K562 (cell line): ENCODE data around the gene MMP24. TPM values are rescaled to one million over a fixed set of nuclear protein-coding genes. Genes with fewer than 3 reads are reported as not detected.
A peak's percentile ranks its signal among the peaks of the same experiment; 100 is the strongest.

ENCODE experiments used
- ADNP ChIP-seq: fragments of 200-800 bp; sonication (Bioruptor generic); IDR thresholded peaks from 2 replicates; pipeline ENCODE4 v1.6.1; 2016; ENCODE audit warnings: missing genetic modification characterization, missing compliant biosample characterization
- ASH1L ChIP-seq: fragments of 450-650 bp; IDR thresholded peaks from 2 replicates; pipeline ENCODE4 v1.6.1; 2018; ENCODE audit warnings: borderline replicate concordance, mild to moderate bottlenecking, low read depth; ENCODE audit not compliant: partially characterized antibody
- CREB3 ChIP-seq: fragments of 450-650 bp; conservative IDR thresholded peaks from 2 replicates; pipeline ENCODE4 v1.6.1; 2016; ENCODE audit warnings: missing genetic modification characterization, low read depth, mild to moderate bottlenecking, missing compliant biosample characterization, moderate library complexity
- DEAF1 ChIP-seq: fragments of 450-650 bp; formaldehyde crosslinking; IDR thresholded peaks from 2 replicates; pipeline ENCODE4 v1.4.0; 2020; ENCODE audit warnings: mild to moderate bottlenecking, moderate library complexity
- ELK1 ChIP-seq: sonication (generic); formaldehyde crosslinking; IDR thresholded peaks from 2 replicates; pipeline ENCODE4 v1.8.1; 2022; ENCODE audit warnings: missing genetic modification reagents
- GMEB1 ChIP-seq: fragments of 250-450 bp; sonication (Bioruptor Pico); IDR thresholded peaks from 2 replicates; pipeline ENCODE4 v1.4.0; 2020; ENCODE audit warnings: mild to moderate bottlenecking
- HOXB6 ChIP-seq: fragments of 250-450 bp; sonication (Bioruptor Pico); IDR thresholded peaks from 2 replicates; pipeline ENCODE4 v1.5.1; 2022; ENCODE audit warnings: mild to moderate bottlenecking, borderline replicate concordance
- KAT2B ChIP-seq: IDR thresholded peaks from one replicate; pipeline ENCODE4 v1.6.1; 2012; ENCODE audit warnings: low read depth, mild to moderate bottlenecking, control low read depth, inconsistent platforms, low read length, moderate library complexity
- KAT7 ChIP-seq: sonication (generic); formaldehyde crosslinking; IDR thresholded peaks from 2 replicates; pipeline ENCODE4 v1.8.0; 2022; ENCODE audit warnings: missing genetic modification reagents, mild to moderate bottlenecking, borderline replicate concordance
- MYNN ChIP-seq, 2 experiments: sonication (generic); formaldehyde crosslinking in 1 of 2; IDR thresholded peaks; 2 replicates each; pipeline versions ENCODE4 v1.5.0 to v1.6.1; 2016 to 2020; ENCODE audit warnings: antibody characterized with exemption in 1 of 2, missing genetic modification reagents in 1 of 2
- NFE2 ChIP-seq: IDR thresholded peaks from 2 replicates; pipeline ENCODE4 v1.6.1; 2014; ENCODE audit warnings: antibody characterized with exemption, low read depth
- PCBP1 ChIP-seq: fragments of 200-400 bp; formaldehyde crosslinking; IDR thresholded peaks from 2 replicates; pipeline ENCODE4 v1.6.1; 2018; ENCODE audit warnings: mild to moderate bottlenecking, low read depth, low read length; ENCODE audit not compliant: poor library complexity, severe bottlenecking
- SRF ChIP-seq, 2 experiments: fragments of 250-450, 450-650 bp in 1 of 2; sonication (Bioruptor Pico) in 1 of 2; sonication (generic) in 1 of 2; formaldehyde crosslinking; IDR thresholded peaks; 2 replicates each; pipeline versions ENCODE4 v1.5.0 to v1.5.1; 2020 to 2022; ENCODE audit warnings: mild to moderate bottlenecking in 1 of 2, missing genetic modification reagents in 1 of 2
- TEAD1 ChIP-seq, 2 experiments: fragments of 450-650 bp in 1 of 2; sonication (generic) in 1 of 2; formaldehyde crosslinking; IDR thresholded peaks; 2 replicates each; pipeline versions ENCODE4 v1.4.0 to v1.8.0; 2020 to 2022; ENCODE audit warnings: mild to moderate bottlenecking in 2 of 2, missing genetic modification reagents in 1 of 2
- ZBTB12 ChIP-seq: fragments of 250-450 bp; sonication (Bioruptor Pico); IDR thresholded peaks from 2 replicates; pipeline ENCODE4 v1.4.0; 2020
- ZFP1 ChIP-seq: fragments of 450-650 bp; formaldehyde crosslinking; IDR thresholded peaks from 2 replicates; pipeline ENCODE4 v1.4.0; 2020; ENCODE audit warnings: mild to moderate bottlenecking, mixed read lengths
- ZNF639 ChIP-seq, 2 experiments: fragments of 200-800 bp in 1 of 2; sonication (Bioruptor generic) in 1 of 2; sonication (generic) in 1 of 2; formaldehyde crosslinking in 1 of 2; IDR thresholded peaks in 1 of 2; conservative IDR thresholded peaks in 1 of 2; 2 replicates each; pipeline versions ENCODE4 v1.5.0 to v1.6.1; 2016 to 2020; ENCODE audit warnings: missing compliant biosample characterization in 1 of 2, missing genetic modification characterization in 1 of 2, missing genetic modification reagents in 1 of 2
- polyA plus RNA-seq, 8 experiments: library from polyadenylated mRNA; depleted of rRNA in 4 of 8; stranded (reverse) in 5 of 8; unstranded in 3 of 8; fragments of >200 nt; fragmentation: Nextera tagmentation in 2 of 8; fragmentation: Illumina TruSeq in 1 of 8; extraction: Ambion mirVana in 2 of 8; extraction: Trizol in 1 of 8; gene quantifications; 2 replicates each; pipeline versions ENCODE4 v1.2.1 to v1.2.3, GENCODE V29; 2011 to 2014; ENCODE audit warnings: inconsistent platforms in 1 of 8, missing spikeins in 1 of 8
- total RNA-seq, 7 experiments: library from RNA; depleted of rRNA in 6 of 7; stranded (reverse); fragments of >200 nt in 6 of 7; fragmentation: Illumina TruSeq in 2 of 7; extraction: Trizol in 2 of 7; gene quantifications; 2 replicates each; pipeline versions ENCODE4 v1.2.1 to v1.2.3, GENCODE V29; 2011 to 2021; ENCODE audit warnings: low replicate concordance in 1 of 7

MMP24 gene
- total and polyA plus RNA-seq, 9 of the 15 experiments (the other 6 are each of a cell fraction or from before 2014, with no cell fraction given) = 0.03 to 0.07 (median 0.03) TPM; not detected in 6

- TF ChIP-seq GMEB1 = no peak
- peak; percentile 15; the same call in 1 of the 2 replicates for TF ChIP-seq ZBTB12 (CRISPR knock-in tag)
- no peak for TF ChIP-seq KAT2B
- TF ChIP-seq CREB3 = no peak
- no peak for TF ChIP-seq DEAF1
- TF ChIP-seq TEAD1 (CRISPR knock-in tag; IDR thresholded peaks at IDR 0.05) = no peak
- no peak for TF ChIP-seq ELK1 (CRISPR knock-in tag)
- peak; percentile 89; the same call in 1 of the 2 replicates for TF ChIP-seq MYNN (IDR thresholded peaks at IDR 0.05)
- no peak for TF ChIP-seq MYNN (CRISPR knock-in tag; IDR thresholded peaks at IDR 0.05)
- peak; percentile 42; the same call in 1 of the 2 replicates for TF ChIP-seq NFE2
- TF ChIP-seq ASH1L = no peak
- TF ChIP-seq PCBP1 = no peak
- TF ChIP-seq ADNP (tag) = no peak
- no peak for TF ChIP-seq KAT7 (CRISPR knock-in tag)
- no peak for TF ChIP-seq SRF (CRISPR knock-in tag; IDR thresholded peaks at IDR 0.05)
- no peak for TF ChIP-seq HOXB6 (CRISPR knock-in tag)
- no peak for TF ChIP-seq ZFP1 (CRISPR knock-in tag)
- 0 out of 4 replicates have a peak, but pooled peaks of 1 of the 2 experiments have one; percentile 38 for TF ChIP-seq ZNF639 (CRISPR knock-in tag; conservative IDR thresholded peaks at IDR 0.05 in 1 of 2, IDR thresholded peaks at IDR 0.05 in 1 of 2)
These were observed 79.4 kb downstream of the MMP24 start (continued) for GRCh38 chr20:35305682-35306556.
